K562 (cell line): ENCODE data around the gene TMEM30A. TPM values are rescaled to one million over a fixed set of nuclear protein-coding genes. Genes with fewer than 3 reads are reported as not detected.

Experiments
- ATAC-seq: fragments of 200-7000 bp; cut with Tn5 transposase; 3 replicates; pipeline ENCODE4 v1.9.1; 2020; ENCODE audit warnings: moderate library complexity
- BruUV-seq: library from RNA; stranded (reverse); fragments of 400-500 nt; replicated peaks from 2 replicates; lab custom pipeline; 2021; lab: Mats Ljungman, UMichigan
- CTCF ChIA-PET: fragments of 300-600 bp; formaldehyde crosslinking; extraction: SDS; loops from one replicate; lab custom pipeline; 2021; ENCODE audit warnings: low intra/inter-chr PET ratio; lab: Yijun Ruan, JAX
- POLR2A ChIA-PET: fragments of 300-600, 350-650 bp; sonication (Branson Sonifier 250); formaldehyde crosslinking; extraction: SDS; loops from one replicate; lab custom pipeline; 2021; ENCODE audit warnings: antibody characterized with exemption, inconsistent platforms; lab: Yijun Ruan, JAX
- DNase-seq, 4 experiments: peaks; one replicate each; pipeline versions ENCODE4 v3.0.0 to v3.0.0-alpha.2; 2011 to 2018; ENCODE audit warnings: low spot score in 3 of 4, mixed read lengths in 3 of 4; ENCODE audit errors: extremely low read depth in 1 of 4
- FAIRE-seq: peaks from 2 replicates; lab custom pipeline; 2011; peaks lifted over from hg19 to GRCh38; lab: Jason Lieb, UNC
- H2AFZ ChIP-seq: 2 replicates; pipeline ENCODE4 v1.6.0; 2011; ENCODE audit warnings: low read depth, low read length, control low read depth, inconsistent platforms
- H3K27ac ChIP-seq: fragments of 200-600 bp; 3 replicates; pipeline ENCODE4 v1.8.0; 2011; ENCODE audit warnings: low read depth, mild to moderate bottlenecking, control low read depth, inconsistent platforms, low read length, moderate library complexity, mixed read lengths; ENCODE audit errors: extremely low read depth
- H3K27me3 ChIP-seq, 2 experiments: fragments of 300-600 bp in 1 of 2; 2 replicates in 1 of 2; 3 replicates in 1 of 2; pipeline versions ENCODE4 v1.6.0 to v1.8.0; 2011; ENCODE audit warnings: inconsistent platforms in 2 of 2, low read length in 2 of 2, mild to moderate bottlenecking in 1 of 2, mixed read lengths in 1 of 2, moderate library complexity in 1 of 2; ENCODE audit not compliant: control insufficient read depth in 2 of 2, insufficient read depth in 2 of 2
- H3K36me3 ChIP-seq: fragments of 300-600 bp; 3 replicates; pipeline ENCODE4 v1.8.0; 2011; ENCODE audit warnings: mild to moderate bottlenecking, low read length, inconsistent platforms; ENCODE audit not compliant: control insufficient read depth, insufficient read depth
- H3K4me1 ChIP-seq, 2 experiments: fragments of 200-600 bp in 1 of 2; replicated peaks in 1 of 2; 2 replicates in 1 of 2; 3 replicates in 1 of 2; pipeline versions ENCODE4 v1.5.1 to v1.8.0; 2011; ENCODE audit warnings: inconsistent platforms in 2 of 2, low read length in 2 of 2, mild to moderate bottlenecking in 1 of 2, mixed read lengths in 1 of 2, moderate library complexity in 1 of 2; ENCODE audit not compliant: control insufficient read depth in 2 of 2, insufficient read depth in 2 of 2
- H3K4me2 ChIP-seq: 2 replicates; pipeline ENCODE4 v1.6.1; 2011; ENCODE audit warnings: low read length, control low read depth, inconsistent platforms, mixed read lengths; ENCODE audit not compliant: insufficient read depth
- H3K4me3 ChIP-seq: fragments of 200-600 bp; sonication (generic), shearing (Covaris generic); 2 replicates; pipeline ENCODE4 v1.5.1; 2016; ENCODE audit warnings: control low read depth, inconsistent platforms
- H3K79me2 ChIP-seq: fragments of 200-600 bp; 3 replicates; pipeline ENCODE4 v1.8.0; 2011; ENCODE audit warnings: low read length, inconsistent platforms; ENCODE audit not compliant: control insufficient read depth, insufficient read depth
- H3K9ac ChIP-seq, 2 experiments: 2 replicates each; pipeline versions ENCODE4 v1.6.0 to v1.6.1; 2011; ENCODE audit warnings: low read depth in 2 of 2, low read length in 2 of 2, control low read depth in 1 of 2, inconsistent platforms in 1 of 2, mild to moderate bottlenecking in 1 of 2, mixed read lengths in 1 of 2; ENCODE audit not compliant: insufficient read depth in 1 of 2
- H3K9me1 ChIP-seq: one replicate; pipeline ENCODE4 v1.6.0; 2011; ENCODE audit warnings: inconsistent platforms, mild to moderate bottlenecking, low read length, moderate library complexity; ENCODE audit not compliant: control insufficient read depth, insufficient read depth
- H3K9me3 ChIP-seq: replicated peaks from 2 replicates; pipeline ENCODE4 v1.5.1; 2011; ENCODE audit warnings: low read depth, low read length, inconsistent platforms; ENCODE audit not compliant: control insufficient read depth, insufficient read depth
- H4K20me1 ChIP-seq: replicated peaks from 2 replicates; pipeline ENCODE4 v1.6.1; 2011; ENCODE audit warnings: low read length, inconsistent platforms, mixed read lengths; ENCODE audit not compliant: control insufficient read depth, insufficient read depth
- ARID4B ChIP-seq: sonication (generic); formaldehyde crosslinking; IDR thresholded peaks from 2 replicates; pipeline ENCODE4 v1.8.0; 2022; ENCODE audit warnings: mild to moderate bottlenecking, missing genetic modification reagents
- HNRNPUL1 ChIP-seq: fragments of 200-400 bp; formaldehyde crosslinking; IDR thresholded peaks from 2 replicates; pipeline ENCODE4 v1.6.1; 2017; ENCODE audit warnings: low read length
- KLF1 ChIP-seq: fragments of 450-650 bp; IDR thresholded peaks from 2 replicates; pipeline ENCODE4 v1.6.1; 2016; ENCODE audit warnings: missing genetic modification characterization, missing compliant biosample characterization
- SREBF2 ChIP-seq: sonication (generic); formaldehyde crosslinking; IDR thresholded peaks from 2 replicates; pipeline ENCODE4 v1.4.0; 2020; ENCODE audit warnings: mild to moderate bottlenecking, missing genetic modification reagents
- ZNF23 ChIP-seq: fragments of 250-450 bp; sonication (Bioruptor Pico); IDR thresholded peaks from 2 replicates; pipeline ENCODE4 v1.4.0; 2020; ENCODE audit warnings: mild to moderate bottlenecking
- WGBS: fragments of 100-300 bp; shearing (Covaris generic); methylation state at CpG from one replicate; pipeline ENCODE4 v1.1.6; 2016; ENCODE audit warnings: low coverage, mixed read lengths; ENCODE audit not compliant: insufficient coverage; ENCODE audit errors: missing lambda C conversion rate; 5-methylcytosine and 5-hydroxymethylcytosine counted together
- in situ Hi-C: fragments of 300-500 bp; cut with MboI; formaldehyde crosslinking; loops from 4 replicates; pipeline ENCODE4 v1.15.0; 2018; ENCODE audit warnings: inconsistent platforms, mixed read lengths
- intact Hi-C: fragments of 100-400 bp; cut with micrococcal nuclease; formaldehyde crosslinking; loops from 2 replicates; pipeline ENCODE4 v1.14.2; 2022
- polyA plus RNA-seq, 8 experiments: library from polyadenylated mRNA; depleted of rRNA in 4 of 8; stranded (reverse) in 5 of 8; unstranded in 3 of 8; fragments of >200 nt; fragmentation: Nextera tagmentation in 2 of 8; fragmentation: Illumina TruSeq in 1 of 8; extraction: Ambion mirVana in 2 of 8; extraction: Trizol in 1 of 8; gene quantifications; 2 replicates each; pipeline versions ENCODE4 v1.2.1 to v1.2.3, GENCODE V29; 2011 to 2014; ENCODE audit warnings: inconsistent platforms in 1 of 8, missing spikeins in 1 of 8
- total RNA-seq, 7 experiments: library from RNA; depleted of rRNA in 6 of 7; stranded (reverse); fragments of >200 nt in 6 of 7; fragmentation: Illumina TruSeq in 2 of 7; extraction: Trizol in 2 of 7; gene quantifications; 2 replicates each; pipeline versions ENCODE4 v1.2.1 to v1.2.3, GENCODE V29; 2011 to 2021; ENCODE audit warnings: low replicate concordance in 1 of 7

TMEM30A gene
- total and polyA plus RNA-seq, 9 of the 15 experiments (the other 6 are each of a cell fraction or from before 2014, with no cell fraction given), result 6.5 to 31.2 (median 16.3) TPM

GRCh38 chr6:75211920-75212590, 72.5 kb downstream of the TMEM30A start:
- FAIRE-seq, result no peak
- peaks cover 8 to 13% of the 10 kb centered on the region in 2 experiments; a peak in 4 of 5 replicates for H3K27me3 ChIP-seq

More at GRCh38 chr6:75211920-75212590, 72.5 kb downstream of the TMEM30A start:
- TF ChIP-seq SREBF2 (CRISPR knock-in tag) (no peak), ZNF23 (no peak), ARID4B (CRISPR knock-in tag) (no peak), HNRNPUL1 (no peak), KLF1 (tag) (no peak)
- ChIA-PET CTCF (interaction anchor here (0.9 kb wide), 1 partner anchor 1473 kb away, joined by 5 read pairs; no protein-coding TSS in a partner anchor), POLR2A (interaction anchor here (1.0 kb wide), 1 partner anchor 13 kb away, joined by 3 read pairs; no protein-coding TSS in a partner anchor)
- Histone ChIP-seq H3K4me2 (no peak overlapping the region), H3K9me1 (no peaks in the 10 kb centered on the region), H3K4me3 (no peak overlapping the region), H3K9me3 (no peaks in the 10 kb centered on the region), H4K20me1 (no peaks in the 10 kb centered on the region), H3K27ac (no peak overlapping the region), H3K4me1 (0 out of 5 replicates have a peak, but pooled peaks cover 0 to 3% of the 10 kb centered on the region in 2 experiments), H3K79me2 (no peaks in the 10 kb centered on the region), H2AFZ (no peak overlapping the region), H3K9ac (no peak overlapping the region), H3K36me3 (no peaks in the 10 kb centered on the region)
- intact Hi-C loops, result loop anchor here (5.0 kb wide), 1 partner anchor 1120 kb away; no protein-coding TSS in a partner anchor
- no TSS peak for BruUV-seq
- no peak for DNase-seq
- in situ Hi-C loops, result loop anchor here (5.0 kb wide), 1 partner anchor 1475 kb away; no protein-coding TSS in a partner anchor
- no peak for ATAC-seq
- WGBS, result 0% methylated on average over 3 of the region's 3 CpGs
